GM18907 (cell line): ENCODE measurements around the gene S100A4.

Source experiments
- ATAC-seq: cut with Tn5 transposase; IDR thresholded peaks from one replicate; pipeline ENCODE4 v1.9.1; 2021; ENCODE audit warnings: mild to moderate bottlenecking, moderate library complexity; ENCODE audit not compliant: unreplicated experiment

S100A4 gene

GRCh38 chr1:153513023-153513422 is 32.6 kb downstream of the S100A4 start:
- ATAC-seq: no peak

GRCh38 chr1:153510984-153511410 is 34.6 kb downstream of the S100A4 start:
- ATAC-seq: no peak

GRCh38 chr1:153509729-153510354 is 35.8 kb downstream of the S100A4 start:
- ATAC-seq: no peak

GRCh38 chr1:153509036-153509435 is 36.6 kb downstream of the S100A4 start:
- ATAC-seq: no peak

- no peak for ATAC-seq
These were observed 37.6 kb downstream of the S100A4 start for GRCh38 chr1:153507926-153508583.

DNA sequence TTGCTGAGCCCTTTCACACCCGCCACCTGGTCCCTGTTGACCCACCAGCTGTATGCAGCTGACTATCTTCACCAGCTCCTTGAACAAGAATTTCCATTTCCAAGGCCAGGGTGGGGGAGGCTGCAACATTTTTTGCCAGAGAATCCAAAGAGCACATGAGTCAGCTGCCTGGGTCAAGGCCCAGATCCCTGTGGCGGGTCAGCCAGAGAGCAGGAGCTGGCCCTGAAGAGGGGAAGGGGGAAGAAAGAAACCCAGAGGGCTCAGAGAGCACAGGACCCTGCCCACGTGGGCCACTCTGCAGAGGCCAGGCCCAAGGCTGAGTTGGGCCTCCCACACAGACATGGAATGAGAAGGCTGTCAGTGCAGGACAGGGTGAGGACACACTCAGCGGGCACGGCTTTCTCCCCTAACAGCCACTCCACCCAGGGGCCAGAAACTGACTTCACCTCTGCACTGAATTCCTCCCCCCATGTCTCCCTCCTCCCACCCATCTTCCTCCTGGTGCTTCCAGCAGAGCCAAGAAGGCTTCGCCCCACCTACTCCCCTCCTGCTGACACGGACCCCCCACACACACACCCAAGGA is 38.7 kb downstream of the S100A4 start:
- ATAC-seq: no peak

GRCh38 chr1:153506386-153506785 is 39.2 kb downstream of the S100A4 start:
- no peak for ATAC-seq

GRCh38 chr1:153505576-153505975 is 40.0 kb downstream of the S100A4 start:
- ATAC-seq: no peak

- ATAC-seq: no peak
These were observed 41.8 kb downstream of the S100A4 start for GRCh38 chr1:153503766-153504165.

DNA sequence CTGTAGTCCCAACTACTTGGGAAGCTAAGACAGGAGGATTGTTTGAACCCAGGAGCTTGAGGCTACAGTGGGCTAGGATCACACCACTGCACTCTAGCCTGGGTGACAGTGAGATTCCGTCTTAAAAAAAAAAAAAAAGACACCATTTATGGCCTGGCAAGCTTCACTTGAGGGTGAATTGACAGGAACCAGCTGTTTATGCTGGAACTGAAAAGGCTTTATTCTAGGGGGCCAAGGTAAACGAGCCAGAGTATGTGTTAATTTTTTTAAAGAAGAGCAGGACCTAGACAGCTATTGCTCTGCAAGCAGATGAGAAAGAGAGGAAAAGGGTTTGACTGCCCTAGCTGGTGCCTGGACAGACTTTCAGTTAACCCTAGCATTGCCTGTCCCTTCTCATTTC is 46.9 kb downstream of the S100A4 start:
- no peak for ATAC-seq

- no peak for ATAC-seq
These were observed 50.1 kb downstream of the S100A4 start for GRCh38 chr1:153495536-153495935.

DNA sequence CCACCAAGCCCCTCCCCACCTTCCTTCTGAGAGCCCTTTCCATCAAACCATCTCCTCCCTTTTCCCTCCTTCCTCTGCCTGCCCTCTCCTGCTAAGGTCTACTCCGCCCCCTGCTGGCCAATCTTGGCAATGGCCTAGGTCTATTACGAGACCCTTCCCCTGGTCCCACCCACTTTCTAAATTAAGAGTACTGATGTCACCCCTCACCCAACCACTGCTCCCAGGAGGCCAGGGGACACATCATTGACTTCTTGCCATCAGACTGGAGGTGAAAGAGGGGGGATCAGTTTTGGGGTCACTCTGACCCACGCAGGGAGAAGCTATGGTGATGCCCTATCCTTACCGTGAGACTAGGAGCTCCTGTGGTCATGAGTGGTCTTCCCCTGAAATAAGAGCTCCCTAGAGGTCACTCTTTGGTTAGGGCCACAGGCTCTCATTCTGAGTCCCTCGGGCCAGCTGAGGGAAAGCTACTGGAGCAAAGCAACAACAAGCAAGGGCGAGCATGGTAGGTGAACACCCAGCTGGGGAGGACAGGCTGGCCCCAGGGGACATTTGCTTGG is 50.5 kb downstream of the S100A4 start:
- peak; percentile 51 for ATAC-seq
